Panc1 (cell line): ENCODE data around the gene IREB2. TPM values are rescaled to one million over a fixed set of nuclear protein-coding genes. Genes with fewer than 3 reads are reported as not detected.

Experiments
- ATAC-seq: fragments of 200-7000 bp; cut with Tn5 transposase; 2 replicates; pipeline ENCODE4 v1.9.1; 2020; ENCODE audit warnings: mild to moderate bottlenecking, moderate library complexity
- BruUV-seq: library from RNA; stranded (reverse); fragments of 400-500 nt; replicated peaks from 2 replicates; lab custom pipeline; 2021; lab: Mats Ljungman, UMichigan
- CTCF ChIA-PET: fragments of 300-600 bp; sonication (Branson Sonifier 250); formaldehyde crosslinking; loops from one replicate; lab custom pipeline; 2022; ENCODE audit warnings: antibody characterized with exemption; lab: Charles Lee
- POLR2A ChIA-PET: fragments of 300-600 bp; sonication (Branson Sonifier 250); formaldehyde crosslinking; loops from one replicate; lab custom pipeline; 2022; ENCODE audit warnings: antibody characterized with exemption; lab: Charles Lee
- DNase-seq: peaks from one replicate; pipeline ENCODE4 v3.0.0-alpha.2; 2010; ENCODE audit warnings: low read depth, low spot score
- H3K27ac ChIP-seq: 2 replicates; pipeline ENCODE4 v1.5.1; 2011; ENCODE audit warnings: mild to moderate bottlenecking, low read length, inconsistent platforms
- H3K27me3 ChIP-seq: fragments of 200-500 bp; sonication (Bioruptor generic); 2 replicates; pipeline ENCODE4 v1.6.0; 2014; ENCODE audit warnings: low read length, inconsistent platforms; ENCODE audit not compliant: control insufficient read depth, insufficient read depth
- H3K36me3 ChIP-seq: fragments of 200-500 bp; sonication (Bioruptor generic); 2 replicates; pipeline ENCODE4 v1.5.1; 2014; ENCODE audit warnings: inconsistent platforms, mild to moderate bottlenecking, low read length, moderate library complexity; ENCODE audit not compliant: control insufficient read depth, insufficient read depth
- H3K4me1 ChIP-seq: 2 replicates; pipeline ENCODE4 v1.5.1; 2011; ENCODE audit warnings: inconsistent platforms, mild to moderate bottlenecking, low read length, moderate library complexity; ENCODE audit not compliant: control insufficient read depth, insufficient read depth
- H3K4me3 ChIP-seq, 2 experiments: 2 replicates each; pipeline ENCODE4 v1.5.1; 2011 to 2012; ENCODE audit warnings: low read depth in 2 of 2, low read length in 2 of 2, mild to moderate bottlenecking in 2 of 2, inconsistent platforms in 1 of 2, moderate library complexity in 1 of 2
- H3K9me3 ChIP-seq: fragments of 200-500 bp; sonication (Bioruptor generic); 2 replicates; pipeline ENCODE4 v1.5.1; 2014; ENCODE audit warnings: low read depth, mild to moderate bottlenecking, inconsistent platforms, low read length, moderate library complexity; ENCODE audit not compliant: control insufficient read depth, insufficient read depth
- CTCF ChIP-seq: fragments of 450-650 bp; IDR thresholded peaks from 2 replicates; pipeline ENCODE4 v1.5.1; 2017; ENCODE audit warnings: mild to moderate bottlenecking
- POLR2AphosphoS5 ChIP-seq: IDR thresholded peaks from 2 replicates; pipeline ENCODE4 v1.6.1; 2012; ENCODE audit warnings: mild to moderate bottlenecking, low read depth, low read length, moderate library complexity
- REST ChIP-seq, 2 experiments: IDR thresholded peaks; 2 replicates each; pipeline ENCODE4 v1.6.1; 2011 to 2012; ENCODE audit warnings: low read depth in 2 of 2, control low read depth in 1 of 2, low read length in 1 of 2, mild to moderate bottlenecking in 1 of 2, moderate library complexity in 1 of 2; ENCODE audit not compliant: insufficient read depth in 1 of 2
- SIN3A ChIP-seq: IDR thresholded peaks from 2 replicates; pipeline ENCODE4 v1.6.1; 2012; ENCODE audit warnings: low read depth, mild to moderate bottlenecking, low read length, moderate library complexity, borderline replicate concordance; ENCODE audit not compliant: insufficient read depth
- TCF7L2 ChIP-seq: IDR thresholded peaks from 2 replicates; pipeline ENCODE4 v1.6.1; 2011; ENCODE audit warnings: mild to moderate bottlenecking, low read depth, low read length, inconsistent platforms
- in situ Hi-C: cut with HindIII; loops from 2 replicates; pipeline ENCODE4 v1.10.0; 2016; ENCODE audit warnings: low sequenced_read_pairs, low pct_unique_long_range_greater_than_20kb
- intact Hi-C: fragments of 100-400 bp; cut with micrococcal nuclease; formaldehyde crosslinking; loops from one replicate; pipeline ENCODE4 v1.10.0; 2022; ENCODE audit not compliant: unreplicated experiment
- total RNA-seq: library from RNA; stranded (reverse); gene quantifications from one replicate; pipeline ENCODE4 v1.2.1, GENCODE V29; 2021; ENCODE audit not compliant: unreplicated experiment

The IREB2 gene
- total RNA-seq, 1 experiment from 2014 or later = 71.7 TPM

GRCh38 chr15:78393137-78393536 lies 44.9 kb upstream of the IREB2 start:
- no peak overlapping the region for H3K4me3 ChIP-seq
- peaks cover 3% of the 10 kb centered on the region; the same call in 1 of the 2 replicates for H3K27me3 ChIP-seq
- H3K4me1 ChIP-seq = no peaks in the 10 kb centered on the region
- no TSS peak for BruUV-seq
- DNase-seq (no peak), ATAC-seq (no peak)
- ChIA-PET CTCF (no interaction called here), POLR2A (no interaction called here)
- H3K27ac ChIP-seq = no peak overlapping the region
- intact Hi-C loops = no loop called here
- H3K9me3 ChIP-seq = no peaks in the 10 kb centered on the region
- in situ Hi-C loops = no loop called here
- no peak for TF ChIP-seq TCF7L2
- TF ChIP-seq SIN3A = no peak
- no peak for TF ChIP-seq REST (IDR thresholded peaks at IDR 0.05; ENCODE audit: insufficient read depth in 1 of 2, low read depth in 2 of 2, low read length in 1 of 2)
- TF ChIP-seq POLR2AphosphoS5 = no peak
- no peak for TF ChIP-seq CTCF
- H3K36me3 ChIP-seq = no peaks in the 10 kb centered on the region

GRCh38 chr15:78394026-78394425 lies 44.0 kb upstream of the IREB2 start:
- POLR2A ChIA-PET = no interaction called here
- Histone ChIP-seq H3K27me3 (peaks cover 3% of the 10 kb centered on the region; the same call in 1 of the 2 replicates), H3K36me3 (no peaks in the 10 kb centered on the region), H3K27ac (no peak overlapping the region), H3K4me3 (no peak overlapping the region), H3K9me3 (no peaks in the 10 kb centered on the region), H3K4me1 (no peaks in the 10 kb centered on the region)
- no peak for DNase-seq
- no peak for TF ChIP-seq POLR2AphosphoS5
- no peak for TF ChIP-seq CTCF
- no peak for TF ChIP-seq TCF7L2
- no peak for TF ChIP-seq REST (IDR thresholded peaks at IDR 0.05; ENCODE audit: insufficient read depth in 1 of 2, low read depth in 2 of 2, low read length in 1 of 2)
- TF ChIP-seq SIN3A = no peak
- no TSS peak for BruUV-seq
- no peak for ATAC-seq
- CTCF ChIA-PET = no interaction called here
- intact Hi-C loops (no loop called here), in situ Hi-C loops (no loop called here)
